GM12892 (cell line): Measurements from ENCODE around the gene PTTG1IP.

ENCODE experiments used
- POLR2AphosphoS5 ChIP-seq: IDR thresholded peaks from 2 replicates; pipeline ENCODE4 v1.6.1; 2011; ENCODE audit warnings: low read depth, low read length, control low read depth
- TAF1 ChIP-seq: IDR thresholded peaks from 2 replicates; pipeline ENCODE4 v1.6.1; 2011; ENCODE audit warnings: low read depth, mild to moderate bottlenecking, control low read depth, low read length, borderline replicate concordance

- TF ChIP-seq POLR2AphosphoS5: no peak
- TF ChIP-seq TAF1: no peak
Observed at GRCh38 chr21:44918581-44919033, 45.1 kb upstream of the PTTG1IP start.
